ENCODE data around the gene CDK6. TPM values are rescaled to one million over a fixed set of nuclear protein-coding genes. Genes with fewer than 3 reads are reported as not detected.
A peak's percentile ranks its signal among the peaks of the same experiment; 100 is the strongest.

CDK6 gene
- total and polyA plus RNA-seq, 9 of the 15 experiments (the other 6 are each of a cell fraction or from before 2014, with no cell fraction given) = 7.6 to 109 (median 44.4) TPM

DNA sequence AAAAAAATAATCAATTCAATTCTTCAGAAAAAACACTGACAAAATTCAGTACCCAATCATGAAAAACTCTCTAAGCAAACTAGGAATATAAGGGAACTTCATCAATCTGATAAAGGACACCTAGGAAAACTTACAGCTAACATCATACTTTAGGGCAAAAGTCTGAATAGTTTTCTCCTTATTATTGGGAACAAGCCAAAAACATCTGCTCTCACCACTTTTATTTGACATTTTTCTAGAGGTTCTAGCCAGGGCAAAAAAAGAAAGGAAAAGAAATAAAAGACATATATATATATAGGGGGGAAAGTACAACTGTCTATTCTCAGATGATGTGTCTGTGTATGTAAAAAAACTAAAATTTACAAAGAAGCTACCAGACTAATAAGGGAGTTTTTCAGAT, 19.0 kb downstream of the CDK6 start:
- no peak for FAIRE-seq
- H3K9ac ChIP-seq (ENCODE audit: insufficient read depth in 1 of 2, low read depth in 2 of 2, low read length in 2 of 2) = no peak overlapping the region
- H3K79me2 ChIP-seq (ENCODE audit: control insufficient read depth, insufficient read depth, low read length) = peaks cover 99% of the 10 kb centered on the region
- TF ChIP-seq RAD51 (IDR thresholded peaks at IDR 0.05; ENCODE audit: borderline replicate concordance, low read depth) (no peak), NFIC (IDR thresholded peaks at IDR 0.05) (0 out of 2 replicates have a peak, but pooled peaks have one; percentile 3)
- peaks cover 0 to 11% of the 10 kb centered on the region in 2 experiments; a peak in 1 of 5 replicates for H3K4me1 ChIP-seq (replicated peaks in 1 of 2; ENCODE audit: control insufficient read depth in 2 of 2, insufficient read depth in 2 of 2, low read length in 2 of 2)
- H3K9me3 ChIP-seq (replicated peaks; ENCODE audit: control insufficient read depth, insufficient read depth, low read depth, low read length) = no peaks in the 10 kb centered on the region; the same call in 1 of the 2 replicates
- DNase-seq (ENCODE audit: extremely low read depth in 1 of 4, low spot score in 3 of 4) = no peak
- in situ Hi-C loops (cut with MboI) = no loop called here
- no peak overlapping the region for H3K4me2 ChIP-seq (ENCODE audit: insufficient read depth, low read length)
- H3K27ac ChIP-seq (ENCODE audit: extremely low read depth, low read depth, low read length) = no peak overlapping the region
- no peaks in the 10 kb centered on the region for H3K27me3 ChIP-seq (ENCODE audit: control insufficient read depth in 2 of 2, insufficient read depth in 2 of 2, low read length in 2 of 2)
- POLR2A ChIA-PET = interaction anchor here (0.8 kb wide), 1 partner anchor 14 kb away, joined by 3 read pairs; no protein-coding TSS in a partner anchor
- no peak for ATAC-seq
- no TSS peak for BruUV-seq (replicated peaks)
- CTCF ChIA-PET (ENCODE audit: low intra/inter-chr PET ratio) = no interaction called here
- H2AFZ ChIP-seq (ENCODE audit: low read depth, low read length) = no peak overlapping the region
- H3K9me1 ChIP-seq (ENCODE audit: control insufficient read depth, insufficient read depth, low read length) = no peaks in the 10 kb centered on the region
- H3K4me3 ChIP-seq = no peak overlapping the region
- 0 out of 3 replicates have a peak, but pooled peaks cover 3% of the 10 kb centered on the region for H3K36me3 ChIP-seq (ENCODE audit: control insufficient read depth, insufficient read depth, low read length)
- intact Hi-C loops (cut with micrococcal nuclease) = no loop called here
- no peaks in the 10 kb centered on the region for H4K20me1 ChIP-seq (replicated peaks; ENCODE audit: control insufficient read depth, insufficient read depth, low read length)

DNA sequence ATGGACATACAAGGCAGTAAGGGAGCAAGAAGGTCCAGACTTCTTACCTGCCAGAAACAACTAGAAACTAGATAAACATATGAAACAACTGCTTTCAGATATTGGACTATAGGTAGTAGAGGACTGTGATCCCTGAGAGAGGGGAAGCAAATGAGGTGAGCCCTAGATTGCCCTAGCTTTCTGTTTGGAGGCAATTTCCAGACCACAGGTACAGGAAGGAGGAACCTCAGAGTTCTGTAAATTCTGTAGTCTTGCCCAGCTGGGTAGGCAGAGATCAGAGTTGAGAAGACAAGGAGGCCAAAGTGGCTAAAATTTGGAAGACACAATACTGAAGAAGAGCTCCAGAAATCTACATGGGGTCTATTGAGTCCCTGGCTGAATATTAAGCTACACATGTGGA, 21.0 kb downstream of the CDK6 start:
- POLR2A ChIA-PET = interaction anchor here (0.5 to 1.0 kb wide), 4 partner anchors 14 to 259 kb away, joined by 3 read pairs; no protein-coding TSS in a partner anchor
- FAIRE-seq (no peak), ATAC-seq (peak; percentile 16; the same call in 2 of the 3 replicates), DNase-seq (ENCODE audit: extremely low read depth in 1 of 4, low spot score in 3 of 4) (no peak)
- Histone ChIP-seq H3K36me3 (ENCODE audit: control insufficient read depth, insufficient read depth, low read length) (peaks cover 9% of the 10 kb centered on the region; the same call in 2 of the 3 replicates), H3K4me2 (ENCODE audit: insufficient read depth, low read length) (no peak overlapping the region), H3K9ac (ENCODE audit: insufficient read depth in 1 of 2, low read depth in 2 of 2, low read length in 2 of 2) (no peak overlapping the region), H3K79me2 (ENCODE audit: control insufficient read depth, insufficient read depth, low read length) (peaks cover 100% of the 10 kb centered on the region), H3K4me1 (replicated peaks in 1 of 2; ENCODE audit: control insufficient read depth in 2 of 2, insufficient read depth in 2 of 2, low read length in 2 of 2) (peaks cover 0 to 12% of the 10 kb centered on the region in 2 experiments; a peak in 1 of 5 replicates), H3K4me3 (no peak overlapping the region), H2AFZ (ENCODE audit: low read depth, low read length) (no peak overlapping the region), H4K20me1 (replicated peaks; ENCODE audit: control insufficient read depth, insufficient read depth, low read length) (no peaks in the 10 kb centered on the region), H3K9me1 (ENCODE audit: control insufficient read depth, insufficient read depth, low read length) (no peaks in the 10 kb centered on the region), H3K9me3 (replicated peaks; ENCODE audit: control insufficient read depth, insufficient read depth, low read depth, low read length) (no peaks in the 10 kb centered on the region; the same call in 1 of the 2 replicates), H3K27me3 (ENCODE audit: control insufficient read depth in 2 of 2, insufficient read depth in 2 of 2, low read length in 2 of 2) (no peaks in the 10 kb centered on the region), H3K27ac (ENCODE audit: extremely low read depth, low read depth, low read length) (peak overlapping the region; percentile 20; the same call in 1 of the 3 replicates)
- in situ Hi-C loops (cut with MboI) = no loop called here
- CTCF ChIA-PET (ENCODE audit: low intra/inter-chr PET ratio) = no interaction called here
- intact Hi-C loops (cut with micrococcal nuclease) = no loop called here
- BruUV-seq (replicated peaks) = no TSS peak
- TF ChIP-seq MECOM (CRISPR knock-in tag; IDR thresholded peaks at IDR 0.05) (no peak), JUNB (CRISPR knock-in tag; conservative IDR thresholded peaks at IDR 0.05) (no peak), RHOXF2B (CRISPR knock-in tag; conservative IDR thresholded peaks at IDR 0.05) (no peak), DNMT1 (IDR thresholded peaks at IDR 0.05) (no peak), GATAD2B (IDR thresholded peaks at IDR 0.05; ENCODE audit: borderline replicate concordance) (no peak), SP1 (CRISPR knock-in tag; IDR thresholded peaks at IDR 0.05) (no peak), NFE2 (IDR thresholded peaks at IDR 0.05; ENCODE audit: low read depth) (no peak), RNF219 (CRISPR knock-in tag; IDR thresholded peaks at IDR 0.05) (no peak), ZNF184 (CRISPR knock-in tag; IDR thresholded peaks at IDR 0.05) (no peak), CHCHD3 (CRISPR knock-in tag; IDR thresholded peaks at IDR 0.05) (no peak), FOXA3 (CRISPR knock-in tag; conservative IDR thresholded peaks at IDR 0.05 in 1 of 2, IDR thresholded peaks at IDR 0.05 in 1 of 2) (no peak)
- TF ChIP-seq, protein P1, sequence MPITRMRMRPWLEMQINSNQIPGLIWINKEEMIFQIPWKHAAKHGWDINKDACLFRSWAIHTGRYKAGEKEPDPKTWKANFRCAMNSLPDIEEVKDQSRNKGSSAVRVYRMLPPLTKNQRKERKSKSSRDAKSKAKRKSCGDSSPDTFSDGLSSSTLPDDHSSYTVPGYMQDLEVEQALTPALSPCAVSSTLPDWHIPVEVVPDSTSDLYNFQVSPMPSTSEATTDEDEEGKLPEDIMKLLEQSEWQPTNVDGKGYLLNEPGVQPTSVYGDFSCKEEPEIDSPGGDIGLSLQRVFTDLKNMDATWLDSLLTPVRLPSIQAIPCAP (CRISPR knock-in tag; IDR thresholded peaks at IDR 0.05; ENCODE audit: borderline replicate concordance) = no peak

Data from K562 (cell line).